Endometrium (tissue), 2 donors: Measurements from ENCODE around the gene ARHGAP42.
"Not testable (repeated sequence)": the region's sequence is repeated elsewhere in the genome, so short reads cannot be mapped to it uniquely, and the experiment has no call there.

Source experiments
- FAIRE-seq: peaks from 2 replicates; lab custom pipeline; 2012; peaks lifted over from hg19 to GRCh38; lab: Jason Lieb, UNC
- donor health status: control.
- donor health status: control.

The ARHGAP42 gene

DNA sequence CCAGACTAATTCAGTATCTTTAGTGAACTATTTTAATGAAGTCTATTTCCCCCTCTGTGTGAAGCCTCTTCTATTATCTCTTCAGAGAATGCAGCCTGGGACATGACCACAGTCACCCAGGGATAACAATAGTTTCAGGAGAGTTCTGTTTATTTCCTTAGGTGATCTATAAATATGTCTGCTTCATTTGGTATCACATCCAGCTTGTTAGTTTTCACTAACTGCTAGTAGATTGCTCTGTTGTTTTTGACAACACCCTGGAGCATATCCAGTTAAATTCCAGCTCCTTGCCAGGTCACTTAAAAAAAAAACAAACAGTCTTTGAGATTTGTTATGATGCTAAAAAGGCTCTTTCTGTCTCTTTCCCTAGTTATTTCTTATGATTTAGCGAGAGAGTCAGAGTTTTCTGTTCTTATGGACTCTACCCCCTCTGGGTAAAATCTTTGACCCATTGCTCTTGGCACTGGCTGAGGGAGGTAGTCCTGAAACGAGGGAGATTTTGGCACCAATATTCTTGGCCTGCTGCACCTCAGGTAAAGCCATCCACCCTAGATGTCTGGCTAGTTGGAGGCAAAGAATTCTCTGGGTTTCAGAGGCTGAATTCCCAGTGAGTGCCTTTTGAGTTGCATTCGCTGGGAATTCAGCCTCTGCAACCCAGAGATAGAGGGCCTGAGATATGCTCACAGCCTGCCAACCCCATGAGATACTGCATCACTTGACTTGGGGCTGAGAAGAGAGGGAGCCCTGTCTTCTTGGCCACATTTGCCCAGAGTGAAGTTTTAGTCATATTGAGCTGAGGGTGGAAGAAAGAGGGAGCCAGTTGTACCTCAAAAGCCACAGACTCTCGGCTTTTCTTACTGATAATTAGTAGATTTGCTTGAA, 283.4 kb downstream of the ARHGAP42 start:
- FAIRE-seq: peak; percentile 31

DNA sequence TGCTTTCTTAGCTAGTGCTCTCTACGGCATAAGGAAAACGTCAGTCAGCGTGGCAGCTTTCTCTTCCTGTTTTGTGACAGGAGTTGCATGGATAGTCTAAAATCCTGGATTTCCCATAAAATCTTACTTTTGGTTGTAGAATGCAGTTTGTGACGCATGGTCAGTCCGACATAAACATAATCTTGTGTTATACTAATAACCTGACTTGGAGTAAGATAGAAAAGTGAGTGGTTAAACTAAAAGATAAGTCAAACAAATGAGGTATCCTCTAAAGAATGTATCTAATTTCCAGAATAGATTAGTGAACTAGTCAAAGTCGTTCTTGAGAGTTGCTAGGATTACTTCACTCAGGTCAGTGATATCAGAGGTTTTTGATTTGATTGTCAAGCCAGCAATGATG, 285.0 kb downstream of the ARHGAP42 start:
- FAIRE-seq: no peak

GRCh38 chr11:100978442-100978841, 291.4 kb downstream of the ARHGAP42 start:
- no peak for FAIRE-seq

DNA sequence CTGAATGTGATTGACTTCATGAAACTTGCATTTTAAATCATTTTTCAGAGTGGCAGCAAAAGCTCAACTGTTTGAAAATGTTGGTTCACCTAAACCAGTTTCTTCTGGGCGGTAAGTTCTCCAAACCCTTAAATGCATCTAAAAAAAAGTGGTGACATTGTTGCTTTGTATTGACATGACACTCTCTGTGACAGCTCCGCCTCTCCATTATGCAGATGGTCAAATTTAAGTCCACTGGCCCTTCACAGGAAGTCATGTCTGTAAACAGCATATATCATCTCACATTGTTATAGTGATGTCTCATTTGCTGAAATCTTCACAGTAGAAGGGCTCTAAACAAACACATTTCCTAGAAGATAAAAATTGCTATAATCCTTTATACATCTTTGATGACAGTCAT, 291.9 kb downstream of the ARHGAP42 start:
- no peak for FAIRE-seq

GRCh38 chr11:100980156-100980555, 293.1 kb downstream of the ARHGAP42 start:
- FAIRE-seq: peak; percentile 91

- FAIRE-seq: no peak
Observed at GRCh38 chr11:100981196-100981824, 294.2 kb downstream of the ARHGAP42 start.

- FAIRE-seq: no peak
Observed at GRCh38 chr11:100984668-100985067, 297.6 kb downstream of the ARHGAP42 start.

DNA sequence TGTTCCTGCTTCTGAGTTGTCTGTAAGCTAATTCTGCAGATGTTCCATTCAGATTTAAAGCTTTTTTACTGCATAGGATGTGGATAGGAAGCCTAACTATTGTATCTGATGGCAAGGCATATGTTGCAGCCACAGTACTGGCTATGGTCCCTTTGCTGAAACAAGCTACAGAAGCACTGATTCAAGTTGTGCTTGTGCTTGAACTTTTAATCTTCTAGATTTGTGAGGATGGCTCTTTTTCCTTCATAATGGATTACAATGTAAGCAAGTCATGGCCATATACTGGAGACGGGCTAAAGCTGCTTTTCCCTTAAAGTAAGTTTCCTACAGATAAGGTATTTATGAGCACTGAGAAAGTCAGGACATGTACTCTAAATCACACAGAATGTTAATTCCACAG, 303.8 kb downstream of the ARHGAP42 start:
- no peak for FAIRE-seq

DNA sequence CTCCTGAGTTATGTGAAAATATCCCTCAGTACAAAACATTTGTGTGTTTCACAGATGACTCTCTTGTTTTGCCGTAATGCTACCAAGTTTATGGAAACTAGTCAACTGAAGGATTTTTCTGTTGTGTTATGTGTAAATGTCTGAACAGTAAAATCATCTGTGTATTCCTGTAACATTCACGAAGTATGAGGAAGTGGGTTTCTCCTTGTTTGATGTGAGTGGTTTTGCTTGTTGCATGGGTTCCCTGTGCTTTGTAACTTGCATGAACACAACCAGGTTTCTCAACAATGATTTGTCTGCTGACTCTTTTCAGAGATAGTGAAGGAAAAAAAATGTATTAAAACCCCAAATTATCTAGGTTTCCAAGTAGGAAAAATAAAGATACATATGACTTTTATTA, 304.5 kb downstream of the ARHGAP42 start:
- peak; percentile 65 for FAIRE-seq

DNA sequence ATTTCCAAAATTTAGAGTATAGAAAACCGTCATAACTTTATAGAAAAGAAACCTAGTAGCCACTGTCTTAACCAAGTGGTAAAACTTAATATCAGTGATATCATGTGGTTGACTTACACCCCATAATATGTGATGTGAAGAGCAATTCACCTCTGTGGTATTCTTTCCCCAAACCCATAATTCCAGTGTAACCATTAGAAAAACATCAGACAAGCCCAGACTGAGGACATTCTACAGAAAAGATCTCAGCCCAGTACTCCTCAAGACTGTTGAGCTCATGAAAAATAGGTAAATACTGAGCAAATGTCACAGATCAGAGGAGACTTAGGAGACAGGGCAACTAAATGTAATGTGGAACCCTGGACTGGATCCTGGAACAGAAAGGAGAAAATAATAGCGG, 307.9 kb downstream of the ARHGAP42 start:
- FAIRE-seq: no peak

DNA sequence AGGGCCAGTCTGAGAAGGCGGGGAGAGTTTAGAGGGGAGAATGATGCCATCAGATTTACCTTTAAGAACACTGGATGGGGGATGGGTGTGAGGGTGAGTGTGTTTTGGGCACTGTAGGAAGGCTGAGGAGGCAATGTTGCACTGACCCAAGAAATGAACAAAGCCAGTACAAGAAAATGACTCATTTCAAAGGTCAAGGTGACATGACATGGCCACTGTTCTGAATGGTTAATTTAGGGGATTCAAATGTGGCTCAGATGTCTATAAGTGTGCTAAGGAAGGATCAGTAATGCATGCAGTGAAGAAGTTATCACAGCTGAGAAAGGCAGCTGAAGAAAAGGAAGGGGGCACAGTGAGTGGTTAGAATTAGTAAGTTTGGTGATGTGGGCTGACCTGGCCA, 312.7 kb downstream of the ARHGAP42 start:
- FAIRE-seq: no peak

GRCh38 chr11:101003468-101003867, 316.4 kb downstream of the ARHGAP42 start:
- no peak for FAIRE-seq

GRCh38 chr11:101008961-101009689, 322.0 kb downstream of the ARHGAP42 start:
- no peak for FAIRE-seq

DNA sequence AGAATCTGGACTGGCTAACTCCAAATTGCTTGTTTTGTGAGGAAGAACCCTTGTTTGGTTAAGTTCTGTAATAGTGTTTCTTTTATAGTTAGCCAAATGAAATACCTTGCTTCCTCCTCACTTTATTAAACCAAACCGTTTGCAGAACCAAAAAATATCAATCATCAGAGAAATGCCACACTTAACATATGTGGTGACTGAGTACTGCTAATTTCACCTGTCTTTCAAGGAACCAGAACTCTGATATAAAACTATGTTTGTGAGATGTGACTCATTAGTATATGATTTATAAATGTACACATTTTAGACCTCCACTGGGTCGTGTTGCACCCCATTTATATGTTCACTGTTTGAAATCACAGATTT, 322.6 kb downstream of the ARHGAP42 start:
- no peak for FAIRE-seq

GRCh38 chr11:101010899-101011298, 323.8 kb downstream of the ARHGAP42 start:
- FAIRE-seq: no peak

GRCh38 chr11:101011881-101012280, 324.8 kb downstream of the ARHGAP42 start:
- no peak for FAIRE-seq

- not testable (repeated sequence) for FAIRE-seq
Observed at GRCh38 chr11:101013702-101014101, 326.6 kb downstream of the ARHGAP42 start.

DNA sequence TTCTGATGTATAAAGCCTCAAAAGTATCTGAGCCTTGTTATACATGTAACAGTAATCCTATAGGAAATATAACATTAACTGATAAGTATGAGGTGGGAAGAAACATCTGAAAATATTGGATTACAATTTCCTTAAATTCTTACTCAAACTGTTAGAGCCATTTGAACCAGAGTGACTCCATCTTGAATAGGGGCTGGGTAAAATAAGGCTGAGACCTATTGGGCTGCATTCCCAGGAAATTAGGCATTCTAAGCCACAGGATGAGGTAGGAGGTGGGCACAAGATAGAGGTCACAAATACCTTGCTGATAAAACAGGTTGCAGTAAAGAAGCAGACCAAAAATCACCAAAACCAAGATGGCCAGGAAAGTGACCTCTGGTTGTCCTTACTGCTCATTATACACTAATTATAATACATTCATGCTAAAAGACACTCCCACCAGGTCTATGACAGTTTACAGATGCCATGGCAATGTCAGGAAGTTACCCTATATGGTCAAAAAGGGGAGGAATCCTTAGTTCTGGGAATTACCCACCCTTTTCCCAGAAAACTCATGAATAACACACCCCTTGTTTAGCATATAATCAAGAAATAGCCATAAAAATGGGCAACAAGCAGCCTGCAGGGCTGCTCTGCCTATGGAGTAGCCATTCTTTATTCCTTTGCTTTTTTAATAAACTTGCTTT, 327.7 kb downstream of the ARHGAP42 start:
- FAIRE-seq: no peak

DNA sequence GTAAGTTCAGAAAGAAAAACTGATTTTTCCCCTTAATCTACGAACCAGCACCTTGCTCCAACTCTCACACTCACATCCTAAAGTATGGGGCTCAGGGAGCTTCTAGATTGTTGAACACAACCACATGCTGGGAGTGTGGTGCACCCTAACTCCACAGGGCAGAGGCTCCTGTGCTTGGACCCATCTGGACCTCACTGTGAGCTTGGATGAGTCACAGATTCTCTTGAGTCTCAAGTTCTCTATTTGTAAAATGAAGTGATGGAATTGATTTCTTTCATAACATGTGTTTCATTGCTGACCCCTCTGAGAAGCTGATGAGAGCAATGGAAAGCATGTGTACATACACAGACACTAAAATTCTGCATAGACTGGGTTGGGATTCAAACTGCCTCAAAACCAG, 332.8 kb downstream of the ARHGAP42 start:
- FAIRE-seq: no peak

- peak; percentile 74 for FAIRE-seq
Observed at GRCh38 chr11:101022256-101022655, 335.2 kb downstream of the ARHGAP42 start.

DNA sequence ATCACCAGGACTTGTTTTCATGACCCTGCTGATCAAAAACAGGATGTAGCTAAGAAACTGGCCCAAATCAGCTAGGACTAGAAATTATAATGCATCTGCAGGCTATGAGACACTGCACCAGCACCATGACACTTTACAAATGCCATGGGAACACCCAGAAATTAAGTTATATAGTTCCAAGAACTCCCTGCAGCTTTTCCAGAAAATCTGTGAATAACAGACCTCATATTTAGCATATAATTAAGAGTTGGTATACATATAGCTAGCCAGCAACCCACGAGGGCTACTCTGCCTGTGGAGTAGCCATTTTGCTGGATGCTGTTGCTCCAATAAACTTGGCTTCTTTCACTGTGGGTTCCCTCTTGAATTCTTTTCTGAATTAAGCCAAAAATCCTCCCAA, 341.6 kb downstream of the ARHGAP42 start:
- no peak for FAIRE-seq

DNA sequence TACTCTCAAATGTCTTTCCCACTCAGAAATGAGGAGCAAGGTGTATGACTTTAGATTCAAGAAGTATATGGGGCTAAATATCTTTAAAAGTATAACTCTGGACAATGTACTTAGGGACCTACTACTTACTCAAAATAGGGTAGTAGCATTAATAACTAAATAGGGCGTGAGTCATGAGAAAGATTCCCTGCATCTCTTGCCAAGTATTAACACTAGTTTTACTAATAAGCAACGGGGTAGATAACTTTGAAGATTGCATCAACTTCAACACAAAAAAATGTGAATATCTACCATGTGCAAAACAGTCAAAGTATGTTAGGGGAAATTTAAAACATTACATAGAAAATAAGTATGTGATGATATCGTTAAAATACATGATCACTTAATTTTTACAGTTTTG, 342.9 kb downstream of the ARHGAP42 start:
- FAIRE-seq: peak; percentile 39
